ENCODE results near the gene BAMBI.
"Not testable (repeated sequence)": the region's sequence is repeated elsewhere in the genome, so short reads cannot be mapped to it uniquely, and the experiment has no call there.

BAMBI gene, protein sequence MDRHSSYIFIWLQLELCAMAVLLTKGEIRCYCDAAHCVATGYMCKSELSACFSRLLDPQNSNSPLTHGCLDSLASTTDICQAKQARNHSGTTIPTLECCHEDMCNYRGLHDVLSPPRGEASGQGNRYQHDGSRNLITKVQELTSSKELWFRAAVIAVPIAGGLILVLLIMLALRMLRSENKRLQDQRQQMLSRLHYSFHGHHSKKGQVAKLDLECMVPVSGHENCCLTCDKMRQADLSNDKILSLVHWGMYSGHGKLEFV

DNA sequence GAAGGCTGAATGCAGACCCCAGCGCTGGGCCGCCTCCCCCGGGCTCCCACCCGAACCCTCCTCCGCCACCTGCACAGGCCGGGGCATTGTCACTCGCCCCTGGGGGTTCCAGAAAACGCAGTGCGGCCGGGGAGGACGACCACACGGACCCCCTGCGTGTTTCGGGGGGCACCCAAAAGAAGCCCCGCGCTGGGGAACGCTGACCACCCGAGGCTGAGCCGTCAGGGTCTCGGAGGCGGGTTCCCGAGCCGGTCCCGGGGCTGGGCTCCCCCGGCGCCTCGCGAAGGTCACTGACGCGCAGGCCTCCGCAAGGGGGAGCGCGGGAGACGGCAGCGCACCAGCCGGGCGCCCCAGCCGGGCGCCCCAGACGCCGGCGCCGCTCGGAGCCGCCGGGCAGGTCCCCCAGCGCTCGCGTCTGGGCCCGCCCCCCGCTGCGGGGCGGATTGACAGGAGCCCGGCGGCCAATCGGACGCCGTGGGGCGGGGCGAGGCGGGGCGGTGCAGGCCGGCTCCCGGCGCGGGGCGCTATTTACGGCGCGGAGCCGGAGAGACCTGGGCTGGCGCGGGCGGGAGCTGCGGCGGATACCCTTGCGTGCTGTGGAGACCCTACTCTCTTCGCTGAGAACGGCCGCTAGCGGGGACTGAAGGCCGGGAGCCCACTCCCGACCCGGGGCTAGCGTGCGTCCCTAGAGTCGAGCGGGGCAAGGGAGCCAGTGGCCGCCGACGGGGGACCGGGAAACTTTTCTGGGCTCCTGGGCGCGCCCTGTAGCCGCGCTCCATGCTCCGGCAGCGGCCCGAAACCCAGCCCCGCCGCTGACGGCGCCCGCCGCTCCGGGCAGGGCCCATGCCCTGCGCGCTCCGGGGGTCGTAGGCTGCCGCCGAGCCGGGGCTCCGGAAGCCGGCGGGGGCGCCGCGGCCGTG lies at the start of gene BAMBI:
TSS of gene BAMBI (plus strand) at position 554 of the 920 bp plus-strand sequence. CDS start 377 bp downstream, outside the sequence.
- DNase-seq (ENCODE audit: low spot score): peak; percentile 85

DNA sequence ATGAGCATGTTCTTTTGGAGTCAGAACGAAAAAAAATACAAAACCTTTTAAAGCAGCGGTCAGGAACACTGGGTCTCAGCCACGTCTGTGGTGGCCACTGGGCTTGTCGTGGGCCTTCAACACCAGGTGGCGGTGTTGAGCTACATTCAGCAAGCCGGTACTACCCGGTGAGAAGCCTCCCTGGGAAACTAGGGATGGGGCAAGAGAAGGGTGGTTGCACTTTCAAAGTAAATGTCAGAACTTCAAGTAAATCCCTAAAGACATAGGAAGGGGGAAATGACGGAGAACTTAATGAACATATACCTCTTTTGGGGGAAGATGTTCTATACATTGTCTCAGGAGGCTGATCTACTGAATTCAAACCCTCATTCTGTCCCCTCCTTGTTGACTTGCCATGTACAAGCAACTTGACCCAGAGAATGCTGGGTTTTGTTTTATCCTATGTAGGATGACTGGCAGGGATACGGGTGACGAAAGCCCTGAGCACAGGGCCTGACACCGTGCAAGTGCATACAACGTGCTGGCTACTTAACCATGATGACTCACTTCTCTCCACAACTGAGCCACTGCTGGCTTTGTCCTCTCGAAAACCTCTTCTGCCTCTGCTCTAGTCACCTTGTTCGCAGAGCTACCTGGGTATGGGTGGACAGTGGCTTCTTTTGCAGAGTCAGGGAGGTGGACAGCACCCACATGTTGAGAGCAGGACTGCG lies 49.0 kb upstream of the BAMBI start:
- DNase-seq (ENCODE audit: low spot score): peak; percentile 57

- DNase-seq (ENCODE audit: low spot score): no peak
Measured at GRCh38 chr10:28631896-28632583, 45.3 kb upstream of the BAMBI start.

DNA sequence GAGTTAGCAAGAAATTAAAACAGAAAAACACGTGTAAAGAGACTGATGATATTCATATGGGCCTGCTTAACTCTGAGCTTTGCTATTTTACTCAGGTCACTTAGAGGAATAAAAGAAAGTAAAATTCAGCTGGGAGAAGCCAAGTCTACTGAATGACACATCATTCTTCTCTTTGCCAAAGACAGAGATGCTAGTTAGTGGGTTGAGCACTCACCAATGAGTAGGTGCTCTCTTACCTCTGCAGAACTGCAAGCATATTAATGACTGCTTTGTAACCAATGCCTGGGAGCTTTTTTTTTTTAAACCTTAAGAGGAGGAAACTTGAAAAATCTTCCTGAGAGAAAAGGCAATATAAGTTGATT lies 44.8 kb upstream of the BAMBI start:
- no peak for DNase-seq (ENCODE audit: low spot score)

DNA sequence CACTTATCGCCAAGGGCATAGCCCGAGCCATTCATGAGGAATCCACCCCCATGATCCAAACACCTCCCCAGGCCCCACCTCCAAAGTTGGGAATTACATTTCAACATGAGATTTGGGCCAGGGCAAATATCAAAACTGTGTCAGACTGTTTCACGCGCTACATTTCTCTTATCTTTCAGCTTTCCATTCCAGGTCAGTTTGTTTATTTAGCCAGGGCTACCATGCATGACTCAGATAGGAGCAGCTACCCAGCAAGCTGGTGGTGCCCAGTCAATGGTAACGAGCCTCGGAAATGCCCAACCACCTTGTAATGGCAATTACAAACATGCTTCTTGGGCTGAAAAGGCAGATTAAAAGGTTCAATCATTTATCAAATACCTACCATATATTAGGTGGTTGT lies 43.6 kb upstream of the BAMBI start:
- no peak for DNase-seq (ENCODE audit: low spot score)

GRCh38 chr10:28637346-28637745 lies 40.0 kb upstream of the BAMBI start:
- no peak for DNase-seq (ENCODE audit: low spot score)

- DNase-seq (ENCODE audit: low spot score): no peak
Measured at GRCh38 chr10:28638392-28638791, 38.9 kb upstream of the BAMBI start.

- no peak for DNase-seq (ENCODE audit: low spot score)
Measured at GRCh38 chr10:28640551-28640950, 36.8 kb upstream of the BAMBI start.

GRCh38 chr10:28644647-28645046 lies 32.7 kb upstream of the BAMBI start:
- no peak for DNase-seq (ENCODE audit: low spot score)

DNA sequence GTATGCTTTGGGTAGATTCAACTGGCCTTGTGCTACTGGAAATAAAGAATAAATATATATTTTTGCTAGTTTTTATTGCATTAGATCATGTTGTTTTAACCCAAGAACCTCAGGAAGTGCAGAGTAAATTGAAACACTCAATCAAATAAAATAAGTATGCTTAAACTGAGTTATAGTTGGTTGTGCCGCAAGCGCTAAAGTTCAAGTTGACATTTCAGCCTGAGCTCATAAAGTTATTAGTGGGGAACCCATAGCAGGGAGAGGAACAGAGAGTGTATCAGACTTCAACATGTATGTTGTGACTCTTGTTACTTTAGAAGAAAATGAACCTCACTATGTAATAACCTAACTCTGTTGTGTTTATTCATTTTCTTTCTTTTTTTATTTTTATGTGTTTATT lies 25.2 kb upstream of the BAMBI start:
- no peak for DNase-seq (ENCODE audit: low spot score)

GRCh38 chr10:28652703-28653102 lies 24.6 kb upstream of the BAMBI start:
- no peak for DNase-seq (ENCODE audit: low spot score)

DNA sequence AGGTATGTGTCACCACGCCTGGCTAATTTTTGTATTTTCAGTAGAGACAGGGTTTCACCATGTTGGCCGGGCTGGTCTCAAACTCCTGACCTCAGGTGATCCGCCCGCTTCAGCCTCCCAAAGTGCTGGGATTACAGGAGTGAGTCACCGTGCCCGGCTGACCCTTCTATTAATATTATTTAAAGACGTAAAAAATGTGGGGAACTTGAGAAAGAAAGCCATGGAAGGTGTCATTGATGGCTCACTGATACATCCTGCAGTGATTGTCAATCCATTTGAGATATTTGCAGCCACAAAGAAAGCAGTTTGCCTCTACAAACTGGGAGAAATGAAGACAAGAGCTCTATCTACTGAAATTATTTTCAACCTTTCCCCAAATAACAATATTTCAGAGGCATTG lies 18.5 kb upstream of the BAMBI start:
- not testable (repeated sequence) for DNase-seq (ENCODE audit: low spot score)

DNA sequence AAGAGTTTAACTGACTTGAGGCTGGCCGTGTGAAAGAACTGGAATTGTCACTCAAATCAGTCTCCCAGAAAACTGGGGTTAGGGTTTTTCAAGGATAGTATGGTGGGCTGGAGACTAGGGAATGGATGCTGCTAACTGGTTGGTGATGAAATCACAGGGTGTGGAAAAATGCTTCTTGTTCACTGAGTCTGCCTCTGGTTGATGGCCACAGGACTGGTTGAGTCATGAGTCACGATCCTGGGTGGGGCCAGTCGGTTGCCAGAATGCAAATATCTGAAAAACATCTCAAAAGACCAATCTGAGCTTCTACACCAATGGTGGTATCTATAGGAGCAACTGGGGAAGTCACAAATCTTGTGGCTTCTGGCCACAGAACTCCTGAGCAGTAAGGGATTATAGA lies 16.3 kb upstream of the BAMBI start:
- no peak for DNase-seq (ENCODE audit: low spot score)

- DNase-seq (ENCODE audit: low spot score): peak; percentile 64
Measured at GRCh38 chr10:28663576-28664368, 13.5 kb upstream of the BAMBI start.

DNA sequence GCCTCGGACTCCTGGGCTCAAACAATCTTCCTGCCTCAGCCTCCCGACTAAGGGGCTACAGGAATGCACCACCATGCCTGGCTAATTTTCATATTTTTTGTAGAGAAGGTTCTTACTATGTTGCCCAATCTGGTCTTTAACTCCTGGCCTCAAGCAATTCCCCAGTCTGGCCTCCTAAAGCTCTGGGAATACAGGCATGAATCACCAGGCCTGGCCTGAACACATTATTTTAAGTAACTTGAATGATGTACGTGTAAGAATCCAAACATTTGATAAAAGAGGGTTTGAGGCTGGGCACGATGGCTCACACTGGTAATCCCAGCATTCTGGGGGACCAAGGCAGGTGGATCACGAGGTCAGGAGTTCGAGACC lies 13.0 kb upstream of the BAMBI start:
- DNase-seq (ENCODE audit: low spot score): no peak

DNA sequence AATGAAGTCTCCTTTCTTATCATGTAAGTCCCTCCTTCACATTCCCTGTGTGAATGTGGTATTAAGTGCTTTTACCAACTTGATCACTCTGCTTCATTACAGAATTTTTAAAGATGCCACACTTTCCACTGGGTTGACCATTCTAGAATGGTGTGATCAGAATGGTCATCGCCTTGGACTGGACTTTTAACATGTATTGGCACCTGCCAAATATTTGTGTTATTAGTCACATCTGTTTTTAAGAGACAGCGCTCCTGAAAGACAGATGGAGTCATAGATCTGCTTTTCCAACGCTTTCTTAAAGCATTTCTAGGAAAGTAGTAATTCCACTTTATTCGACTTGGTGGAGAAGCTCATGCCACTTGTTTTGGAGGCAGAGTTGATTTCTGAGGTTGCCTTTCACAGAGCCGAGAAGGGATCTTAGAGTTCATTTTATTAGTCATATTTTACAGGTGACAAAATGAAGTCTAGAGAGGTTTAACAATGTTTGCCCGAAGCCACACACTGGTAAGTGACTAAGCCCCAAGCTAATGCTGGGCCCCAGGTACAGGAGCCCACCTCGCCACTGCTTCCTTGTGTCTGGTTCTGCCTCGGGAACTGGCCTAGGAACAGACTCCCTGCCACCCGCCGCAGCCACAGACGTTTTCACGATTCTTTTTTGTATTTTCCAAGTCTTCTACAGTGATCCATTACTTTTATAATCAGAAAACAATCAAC lies 10.4 kb upstream of the BAMBI start:
- DNase-seq (ENCODE audit: low spot score): no peak

GRCh38 chr10:28668363-28669226 lies 8.7 kb upstream of the BAMBI start:
- no peak for DNase-seq (ENCODE audit: low spot score)

GRCh38 chr10:28669227-28670173 lies 7.8 kb upstream of the BAMBI start:
- no peak for DNase-seq (ENCODE audit: low spot score)

- DNase-seq (ENCODE audit: low spot score): no peak
Measured at GRCh38 chr10:28674782-28675181, 2.5 kb upstream of the BAMBI start.

Data from CD4-positive, alpha-beta T cell treated with Interleukin-6 at 100 ng/mL for 8 hours (primary cell).